Kidney epithelial cell (primary cell): ENCODE data around the gene SLC48A1. TPM values are rescaled to one million over a fixed set of nuclear protein-coding genes. Genes with fewer than 3 reads are reported as not detected.

Experiments used
- DNase-seq: peaks from one replicate; pipeline ENCODE4 v3.0.0-alpha.2; 2010; ENCODE audit warnings: low read depth
- H3K27me3 ChIP-seq: 2 replicates; pipeline ENCODE4 v1.6.0; 2011; ENCODE audit warnings: low read length; ENCODE audit not compliant: control insufficient read depth, insufficient read depth
- H3K36me3 ChIP-seq: 2 replicates; pipeline ENCODE4 v1.5.1; 2011; ENCODE audit warnings: low read length; ENCODE audit not compliant: control insufficient read depth, insufficient read depth
- H3K4me3 ChIP-seq: 2 replicates; pipeline ENCODE4 v1.5.1; 2011; ENCODE audit warnings: low read depth, mild to moderate bottlenecking, control low read depth, low read length
- CTCF ChIP-seq: IDR thresholded peaks from 2 replicates; pipeline ENCODE4 v1.5.1; 2011; ENCODE audit warnings: mild to moderate bottlenecking, moderate library complexity, low read length, control low read depth, inconsistent platforms; ENCODE audit not compliant: insufficient read depth, poor library complexity, severe bottlenecking
- total RNA-seq: library from RNA; depleted of rRNA; stranded (reverse); fragments of >200 nt; gene quantifications from 2 replicates; pipeline ENCODE4 v1.2.3, GENCODE V29; 2015

SLC48A1 gene
- total RNA-seq, 1 donor from 2014 or later: 26.5 TPM

GRCh38 chr12:47822401-47822800 is 49.4 kb downstream of the SLC48A1 start:
- H3K4me3 ChIP-seq: no peak overlapping the region
- no peaks in the 10 kb centered on the region for H3K27me3 ChIP-seq
- H3K36me3 ChIP-seq: no peaks in the 10 kb centered on the region
- no peak for DNase-seq
- no peak for TF ChIP-seq CTCF

- Histone ChIP-seq H3K4me3 (no peak overlapping the region), H3K27me3 (no peaks in the 10 kb centered on the region), H3K36me3 (no peaks in the 10 kb centered on the region)
- DNase-seq: no peak
- no peak for TF ChIP-seq CTCF
These were observed 49.8 kb downstream of the SLC48A1 start for GRCh38 chr12:47822863-47823262.

- DNase-seq: no peak
- Histone ChIP-seq H3K27me3 (no peaks in the 10 kb centered on the region), H3K4me3 (no peak overlapping the region), H3K36me3 (no peaks in the 10 kb centered on the region)
- TF ChIP-seq CTCF: no peak
These were observed 50.5 kb downstream of the SLC48A1 start for GRCh38 chr12:47823422-47824086.

DNA sequence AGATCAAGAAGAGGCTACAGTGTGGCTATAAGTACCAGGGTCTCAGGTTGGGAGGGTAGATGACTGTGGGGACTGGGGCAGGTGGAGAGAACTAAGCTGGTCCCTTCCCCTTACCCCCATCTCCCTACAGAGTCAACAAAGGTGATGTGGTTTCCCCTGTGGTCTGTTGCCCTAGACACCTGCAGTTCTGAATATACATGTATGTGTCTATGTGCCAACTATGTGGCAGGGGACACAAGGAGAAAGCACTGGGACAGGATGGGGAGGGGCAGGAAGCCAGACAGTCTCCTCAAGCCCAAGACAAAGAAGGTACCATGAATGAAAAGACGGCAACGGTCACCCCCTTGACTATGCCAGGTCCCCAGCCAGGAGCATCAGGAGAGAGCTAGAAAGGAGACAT is 51.2 kb downstream of the SLC48A1 start:
- DNase-seq: no peak
- no peak overlapping the region for H3K4me3 ChIP-seq
- no peaks in the 10 kb centered on the region for H3K36me3 ChIP-seq
- no peaks in the 10 kb centered on the region for H3K27me3 ChIP-seq
- TF ChIP-seq CTCF: no peak

- DNase-seq: no peak
- no peak for TF ChIP-seq CTCF
- H3K36me3 ChIP-seq: no peaks in the 10 kb centered on the region
These were observed 51.6 kb downstream of the SLC48A1 start for GRCh38 chr12:47824635-47825034.

DNA sequence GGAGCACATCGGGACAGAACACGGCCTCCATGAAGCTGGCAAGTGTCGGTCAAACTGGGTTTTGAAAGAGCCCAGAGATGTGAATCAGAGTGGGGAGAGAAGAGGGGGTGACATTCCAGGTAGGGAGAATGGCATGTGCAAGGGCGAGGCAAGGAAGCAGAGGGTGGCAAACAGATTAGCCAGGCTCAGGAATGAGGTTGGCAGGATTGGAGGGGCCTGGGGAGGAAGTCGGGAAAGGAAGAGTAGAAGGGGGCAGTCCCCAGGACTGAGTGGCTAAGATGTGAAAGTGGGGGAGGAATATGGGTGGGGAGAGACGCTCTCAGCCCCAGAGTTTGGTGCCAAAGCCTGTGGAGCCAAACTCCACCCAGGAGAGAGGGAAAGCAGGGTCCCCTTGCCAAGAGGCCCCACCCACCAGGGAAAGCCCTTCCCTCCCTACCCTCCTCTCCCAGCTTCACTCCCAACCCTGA is 52.2 kb downstream of the SLC48A1 start:
- no peak for DNase-seq
- TF ChIP-seq CTCF: no peak
- H3K4me3 ChIP-seq: no peak overlapping the region
- no peaks in the 10 kb centered on the region for H3K27me3 ChIP-seq
- H3K36me3 ChIP-seq: no peaks in the 10 kb centered on the region

More at GRCh38 chr12:47824635-47825034, 51.6 kb downstream of the SLC48A1 start:
- Histone ChIP-seq H3K27me3 (no peaks in the 10 kb centered on the region), H3K4me3 (no peak overlapping the region)
